HG03060 (cell line): ENCODE results near the gene FKBP5.

Experiments
- ATAC-seq: cut with Tn5 transposase; IDR thresholded peaks from one replicate; pipeline ENCODE4 v1.9.1; 2021; ENCODE audit warnings: low read depth, moderate number of reproducible peaks; ENCODE audit not compliant: unreplicated experiment

The FKBP5 gene

GRCh38 chr6:35668096-35668495 is 20.6 kb downstream of the FKBP5 start:
- ATAC-seq = no peak

GRCh38 chr6:35665573-35665972 is 23.1 kb downstream of the FKBP5 start:
- no peak for ATAC-seq

- no peak for ATAC-seq
Measured at GRCh38 chr6:35664945-35665344, 23.8 kb downstream of the FKBP5 start.

- no peak for ATAC-seq
Measured at GRCh38 chr6:35663447-35664235, 25.1 kb downstream of the FKBP5 start.

- no peak for ATAC-seq
Measured at GRCh38 chr6:35662999-35663398, 25.7 kb downstream of the FKBP5 start.

- no peak for ATAC-seq
Measured at GRCh38 chr6:35654883-35655282, 33.8 kb downstream of the FKBP5 start.

GRCh38 chr6:35651244-35651643 is 37.5 kb downstream of the FKBP5 start:
- no peak for ATAC-seq

- ATAC-seq = no peak
Measured at GRCh38 chr6:35650015-35650414, 38.7 kb downstream of the FKBP5 start.

- no peak for ATAC-seq
Measured at GRCh38 chr6:35648203-35648602, 40.5 kb downstream of the FKBP5 start.

GRCh38 chr6:35647400-35647799 is 41.3 kb downstream of the FKBP5 start:
- no peak for ATAC-seq

GRCh38 chr6:35643162-35643535 is 45.6 kb downstream of the FKBP5 start:
- no peak for ATAC-seq

- no peak for ATAC-seq
Measured at GRCh38 chr6:35642471-35643161, 46.1 kb downstream of the FKBP5 start.

GRCh38 chr6:35640017-35640664 is 48.6 kb downstream of the FKBP5 start:
- ATAC-seq = no peak

- ATAC-seq = no peak
Measured at GRCh38 chr6:35638679-35639078, 50.0 kb downstream of the FKBP5 start.

- no peak for ATAC-seq
Measured at GRCh38 chr6:35637911-35638310, 50.8 kb downstream of the FKBP5 start.

GRCh38 chr6:35635601-35636597 is 52.8 kb downstream of the FKBP5 start:
- ATAC-seq = no peak

- ATAC-seq = no peak
Measured at GRCh38 chr6:35634316-35634715, 54.4 kb downstream of the FKBP5 start.

- no peak for ATAC-seq
Measured at GRCh38 chr6:35633579-35634089, 55.1 kb downstream of the FKBP5 start.

- no peak for ATAC-seq
Measured at GRCh38 chr6:35629876-35630378, 58.8 kb downstream of the FKBP5 start.

GRCh38 chr6:35626401-35626800 is 62.3 kb downstream of the FKBP5 start:
- no peak for ATAC-seq
